ENCODE measurements around the gene CBARP.
A peak's percentile ranks its signal among the peaks of the same experiment; 100 is the strongest.

Gene CBARP

GRCh38 chr19:1241417-1242095, 3.8 kb upstream of the CBARP start, which contains the start of gene ATP5F1D (continued):
- peak; percentile 98 for TF ChIP-seq GLIS1 (tag by site-specific recombination; IDR thresholded peaks at IDR 0.05)

- H3K9me3 ChIP-seq (ENCODE audit: control insufficient read depth, insufficient read depth, low read depth, low read length) = no peaks in the 10 kb centered on the region
- peaks cover 0 to 11% of the 10 kb centered on the region in 2 experiments; a peak in 1 of 3 replicates for H3K36me3 ChIP-seq (ENCODE audit: control insufficient read depth in 2 of 2, insufficient read depth in 1 of 2, low read length in 2 of 2)
- peak overlapping the region; percentile 63; the same call in 1 of the 2 replicates for H3K27ac ChIP-seq (ENCODE audit: extremely low read depth, low read depth, low read length)
- H3K4me3 ChIP-seq (ENCODE audit: low read depth, low read length) = no peak overlapping the region
- peaks cover 8% of the 10 kb centered on the region for H3K4me1 ChIP-seq (ENCODE audit: control insufficient read depth, insufficient read depth, low read length)
- ChIA-PET CTCF (interaction anchor here (0.6 to 3.8 kb wide), 16 partner anchors 25 to 473 kb away, joined by 3 to 19 read pairs (median 3); partner anchors contain the start of genes ARHGAP45 and WDR18), POLR2A (interaction anchor here (1.0 to 7.7 kb wide), 6 partner anchors 12 to 35 kb away, joined by 3 to 231 read pairs (median 6); partner anchors contain the start of genes CIRBP and FAM174C)
- TF ChIP-seq ZNF335 (tag by site-specific recombination; conservative IDR thresholded peaks at IDR 0.05) (0 out of 2 replicates have a peak, but pooled peaks have one; percentile 4), PRDM6 (tag by site-specific recombination; IDR thresholded peaks at IDR 0.05) (no peak)
Observed at GRCh38 chr19:1240925-1241324, 3.1 kb upstream of the CBARP start.

- Histone ChIP-seq H3K27ac (ENCODE audit: extremely low read depth, low read depth, low read length) (no peak overlapping the region; the same call in 1 of the 2 replicates), H3K4me3 (ENCODE audit: low read depth, low read length) (peak overlapping the region; percentile 31), H3K4me1 (ENCODE audit: control insufficient read depth, insufficient read depth, low read length) (peaks cover 8% of the 10 kb centered on the region), H3K36me3 (ENCODE audit: control insufficient read depth in 2 of 2, insufficient read depth in 1 of 2, low read length in 2 of 2) (peaks cover 0 to 20% of the 10 kb centered on the region in 2 experiments; a peak in 1 of 3 replicates), H3K9me3 (ENCODE audit: control insufficient read depth, insufficient read depth, low read depth, low read length) (no peaks in the 10 kb centered on the region)
- ChIA-PET CTCF (interaction anchor here (0.6 to 3.8 kb wide), 12 partner anchors 26 to 319 kb away, joined by 3 to 19 read pairs (median 4); partner anchors contain the start of gene WDR18), POLR2A (interaction anchor here (1.4 to 7.7 kb wide), 3 partner anchors 23 to 29 kb away, joined by 3 to 231 read pairs (median 9); partner anchors contain the start of gene CIRBP)
- no peak; the same call in 1 of the 2 replicates for TF ChIP-seq ZBTB11 (tag by site-specific recombination; conservative IDR thresholded peaks at IDR 0.05; ENCODE audit: low read depth)
- TF ChIP-seq ZBTB1 (tag by site-specific recombination; IDR thresholded peaks at IDR 0.05) = no peak
- peak; percentile 91 for TF ChIP-seq ZBTB21 (tag by site-specific recombination; IDR thresholded peaks at IDR 0.05)
- no peak for TF ChIP-seq ZNF155 (tag by site-specific recombination; IDR thresholded peaks at IDR 0.05)
- TF ChIP-seq ZSCAN23 (tag by site-specific recombination; IDR thresholded peaks at IDR 0.05) = 0 out of 2 replicates have a peak, but pooled peaks have one; percentile 13
- TF ChIP-seq ZNF529 (tag by site-specific recombination; IDR thresholded peaks at IDR 0.05; ENCODE audit: insufficient replicate concordance) = no peak
- no peak for TF ChIP-seq ZFP37 (tag by site-specific recombination; IDR thresholded peaks at IDR 0.05)
- TF ChIP-seq ZNF10 (tag by site-specific recombination; IDR thresholded peaks at IDR 0.05) = no peak; the same call in 1 of the 2 replicates
- no peak for TF ChIP-seq ZNF26 (tag by site-specific recombination; IDR thresholded peaks at IDR 0.05)
- no peak for TF ChIP-seq ZNF837 (tag by site-specific recombination; IDR thresholded peaks at IDR 0.05)
- no peak for TF ChIP-seq ZNF132 (tag by site-specific recombination; IDR thresholded peaks at IDR 0.05; ENCODE audit: borderline replicate concordance)
- TF ChIP-seq ZBTB20 (tag by site-specific recombination; IDR thresholded peaks at IDR 0.05) = peak; percentile 43; the same call in 1 of the 2 replicates
- TF ChIP-seq ZNF24 (tag by site-specific recombination; IDR thresholded peaks at IDR 0.05) = 0 out of 2 replicates have a peak, but pooled peaks have one; percentile 39
- peak; percentile 74 for TF ChIP-seq HIC1 (tag by site-specific recombination; IDR thresholded peaks at IDR 0.05)
- TF ChIP-seq ZNF629 (tag by site-specific recombination; IDR thresholded peaks at IDR 0.05) = peak; percentile 97
- no peak for TF ChIP-seq ZNF473 (tag by site-specific recombination; IDR thresholded peaks at IDR 0.05)
Observed at GRCh38 chr19:1239796-1240737, 2.3 kb upstream of the CBARP start.

All from HEK293 (cell line).